LNCAP (cell line): ENCODE data around the gene IGF1R.

Source experiments
- TF ChIP-seq, protein P1 (sequence below): fragments of 450-650 bp; IDR thresholded peaks from 2 replicates; pipeline ENCODE4 v1.5.1; 2017; ENCODE audit warnings: mild to moderate bottlenecking

IGF1R gene

GRCh38 chr15:98930576-98930975, 282.2 kb downstream of the IGF1R start:
- TF ChIP-seq, protein P1, sequence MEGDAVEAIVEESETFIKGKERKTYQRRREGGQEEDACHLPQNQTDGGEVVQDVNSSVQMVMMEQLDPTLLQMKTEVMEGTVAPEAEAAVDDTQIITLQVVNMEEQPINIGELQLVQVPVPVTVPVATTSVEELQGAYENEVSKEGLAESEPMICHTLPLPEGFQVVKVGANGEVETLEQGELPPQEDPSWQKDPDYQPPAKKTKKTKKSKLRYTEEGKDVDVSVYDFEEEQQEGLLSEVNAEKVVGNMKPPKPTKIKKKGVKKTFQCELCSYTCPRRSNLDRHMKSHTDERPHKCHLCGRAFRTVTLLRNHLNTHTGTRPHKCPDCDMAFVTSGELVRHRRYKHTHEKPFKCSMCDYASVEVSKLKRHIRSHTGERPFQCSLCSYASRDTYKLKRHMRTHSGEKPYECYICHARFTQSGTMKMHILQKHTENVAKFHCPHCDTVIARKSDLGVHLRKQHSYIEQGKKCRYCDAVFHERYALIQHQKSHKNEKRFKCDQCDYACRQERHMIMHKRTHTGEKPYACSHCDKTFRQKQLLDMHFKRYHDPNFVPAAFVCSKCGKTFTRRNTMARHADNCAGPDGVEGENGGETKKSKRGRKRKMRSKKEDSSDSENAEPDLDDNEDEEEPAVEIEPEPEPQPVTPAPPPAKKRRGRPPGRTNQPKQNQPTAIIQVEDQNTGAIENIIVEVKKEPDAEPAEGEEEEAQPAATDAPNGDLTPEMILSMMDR, result no peak

DNA sequence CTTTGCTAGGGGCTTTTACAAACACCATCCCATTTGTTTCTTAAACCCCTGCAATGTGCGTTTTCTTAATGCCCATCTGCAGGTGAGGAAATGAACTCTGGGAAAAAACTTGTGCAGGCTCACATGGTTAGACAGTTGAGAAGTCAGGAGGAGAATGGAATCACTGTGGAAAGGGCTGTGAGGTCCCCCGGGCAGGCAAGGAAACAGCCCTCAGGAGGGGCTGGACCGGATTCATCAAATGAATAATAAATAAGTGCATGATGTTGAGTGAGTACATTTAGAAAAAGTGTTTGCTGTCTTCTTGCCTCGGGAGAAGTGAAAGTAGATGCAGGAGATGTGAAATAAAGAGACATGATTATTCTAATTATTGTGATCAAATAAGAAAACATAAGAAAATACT, 282.7 kb downstream of the IGF1R start:
- TF ChIP-seq, protein P1, result no peak

DNA sequence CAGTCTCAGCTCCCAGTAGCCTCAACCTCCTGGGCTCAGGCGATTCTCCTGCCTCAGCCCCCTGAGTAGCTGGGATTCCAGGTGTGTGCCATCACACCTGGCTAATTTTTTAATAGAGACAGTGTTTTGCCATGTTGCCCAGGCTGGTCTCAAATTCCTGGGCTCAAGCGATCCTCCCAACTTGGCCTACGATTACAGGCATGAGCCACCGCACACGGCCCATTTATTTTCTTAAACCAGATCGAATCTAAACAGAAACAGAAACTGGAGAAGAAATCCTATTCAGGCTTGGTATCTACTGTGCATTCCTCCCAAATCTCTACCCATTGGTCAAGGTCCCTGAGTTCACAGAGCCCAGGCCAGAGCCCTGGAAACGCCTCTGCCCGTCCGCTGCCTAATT, 285.1 kb downstream of the IGF1R start:
- TF ChIP-seq, protein P1, result no peak

- TF ChIP-seq, protein P1, result no peak
Measured at GRCh38 chr15:98935736-98936135, 287.4 kb downstream of the IGF1R start.

DNA sequence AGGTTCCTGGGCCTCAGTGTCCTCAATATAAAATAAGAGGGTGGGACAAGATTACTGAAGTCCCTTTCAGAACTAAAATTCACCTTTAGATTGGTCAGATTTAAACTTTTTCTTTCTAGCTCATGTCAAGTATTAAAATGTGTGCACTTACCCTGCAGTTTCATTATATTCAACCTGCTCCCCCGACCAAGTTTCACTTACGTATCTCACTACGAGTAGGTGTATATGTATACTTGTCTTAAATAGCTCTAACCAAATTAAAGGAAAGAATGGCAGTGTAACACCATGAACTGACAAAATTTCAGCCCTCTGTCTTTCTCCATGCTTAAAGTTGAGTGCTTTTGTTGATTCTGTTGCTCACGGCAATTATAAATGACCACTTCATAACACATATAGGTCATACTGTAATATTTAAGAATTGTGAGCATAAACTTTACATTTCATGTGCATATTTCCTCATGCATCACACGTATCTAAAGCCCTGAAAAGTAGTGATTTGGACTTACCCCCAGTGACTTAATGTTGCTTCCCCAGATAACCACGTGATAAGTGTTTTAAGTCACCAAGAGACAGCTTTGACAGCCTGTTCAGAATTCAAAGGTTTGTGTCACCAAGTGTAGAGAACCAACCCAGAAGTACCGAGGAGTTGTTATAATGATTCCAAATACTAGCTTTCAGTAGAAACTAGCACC, 289.2 kb downstream of the IGF1R start:
- TF ChIP-seq, protein P1, result no peak

GRCh38 chr15:98938105-98938417, 289.7 kb downstream of the IGF1R start:
- TF ChIP-seq, protein P1, result no peak

- TF ChIP-seq, protein P1, result no peak
Measured at GRCh38 chr15:98938799-98939198, 290.5 kb downstream of the IGF1R start.
